Mucosa of rectum (tissue), 2 donors: ENCODE data around the gene LLPH.

Experiments
- H3K27ac ChIP-seq, 2 donors: one replicate each; pipeline ENCODE4 v1.7.0; 2013; ENCODE audit warnings: inconsistent platforms in 2 of 2, low read depth in 2 of 2, low read length in 2 of 2
- H3K27me3 ChIP-seq, 2 donors: one replicate each; pipeline ENCODE4 v1.7.0; 2013; ENCODE audit warnings: low read length in 2 of 2; ENCODE audit not compliant: control insufficient read depth in 2 of 2, insufficient read depth in 2 of 2
- H3K36me3 ChIP-seq, 2 donors: one replicate each; pipeline ENCODE4 v1.7.0; 2013; ENCODE audit warnings: low read length in 2 of 2; ENCODE audit not compliant: control insufficient read depth in 2 of 2, insufficient read depth in 2 of 2
- H3K4me1 ChIP-seq, 2 donors: one replicate each; pipeline ENCODE4 v1.7.0; 2013; ENCODE audit warnings: low read length in 2 of 2, mild to moderate bottlenecking in 1 of 2; ENCODE audit not compliant: control insufficient read depth in 2 of 2, insufficient read depth in 2 of 2
- H3K4me3 ChIP-seq, 2 donors: one replicate each; pipeline ENCODE4 v1.7.0; 2013; ENCODE audit warnings: low read length in 2 of 2
- H3K9ac ChIP-seq, 2 donors: one replicate each; pipeline ENCODE4 v1.7.0; 2013; ENCODE audit warnings: low read length in 2 of 2, low read depth in 1 of 2, mild to moderate bottlenecking in 1 of 2
- H3K9me3 ChIP-seq, 2 donors: one replicate each; pipeline ENCODE4 v1.7.0; 2013; ENCODE audit warnings: low read length in 2 of 2; ENCODE audit not compliant: control insufficient read depth in 2 of 2
- donor health status: healthy.
- donor health status: Normal muscosa, but diverticular disease.

The LLPH gene

GRCh38 chr12:66074561-66074960, 56.0 kb downstream of the LLPH start:
- Histone ChIP-seq H3K27ac (no peak overlapping the region), H3K4me1 (no peaks in the 10 kb centered on the region), H3K4me3 (no peak overlapping the region), H3K27me3 (peaks cover 0 to 4% of the 10 kb centered on the region in 2 donors), H3K9ac (no peak overlapping the region), H3K36me3 (no peaks in the 10 kb centered on the region), H3K9me3 (no peaks in the 10 kb centered on the region)

- Histone ChIP-seq H3K4me1 (no peaks in the 10 kb centered on the region), H3K27me3 (no peaks in the 10 kb centered on the region), H3K9ac (no peak overlapping the region), H3K27ac (no peak overlapping the region), H3K9me3 (no peaks in the 10 kb centered on the region), H3K4me3 (no peak overlapping the region), H3K36me3 (no peaks in the 10 kb centered on the region)
Measured at GRCh38 chr12:66072566-66072965, 58.0 kb downstream of the LLPH start.

- Histone ChIP-seq H3K27me3 (no peaks in the 10 kb centered on the region), H3K27ac (no peak overlapping the region), H3K9ac (no peak overlapping the region), H3K9me3 (no peaks in the 10 kb centered on the region), H3K36me3 (no peaks in the 10 kb centered on the region), H3K4me1 (no peaks in the 10 kb centered on the region), H3K4me3 (no peak overlapping the region)
Measured at GRCh38 chr12:66072135-66072534, 58.4 kb downstream of the LLPH start.

GRCh38 chr12:66071549-66071948, 59.0 kb downstream of the LLPH start:
- no peaks in the 10 kb centered on the region for H3K9me3 ChIP-seq
- H3K9ac ChIP-seq = no peak overlapping the region
- no peak overlapping the region for H3K4me3 ChIP-seq
- H3K27ac ChIP-seq = no peak overlapping the region
- no peaks in the 10 kb centered on the region for H3K27me3 ChIP-seq
- no peaks in the 10 kb centered on the region for H3K4me1 ChIP-seq
- no peaks in the 10 kb centered on the region for H3K36me3 ChIP-seq

- H3K9me3 ChIP-seq = no peaks in the 10 kb centered on the region
- no peak overlapping the region for H3K27ac ChIP-seq
- H3K27me3 ChIP-seq = no peaks in the 10 kb centered on the region
- H3K36me3 ChIP-seq = no peaks in the 10 kb centered on the region
- H3K4me3 ChIP-seq = no peak overlapping the region
- no peak overlapping the region for H3K9ac ChIP-seq
- H3K4me1 ChIP-seq = no peaks in the 10 kb centered on the region
Measured at GRCh38 chr12:66070378-66071120, 60.0 kb downstream of the LLPH start.

- H3K9me3 ChIP-seq = no peaks in the 10 kb centered on the region
- no peaks in the 10 kb centered on the region for H3K4me1 ChIP-seq
- H3K4me3 ChIP-seq = no peak overlapping the region
- H3K9ac ChIP-seq = no peak overlapping the region
- no peaks in the 10 kb centered on the region for H3K36me3 ChIP-seq
- H3K27ac ChIP-seq = no peak overlapping the region
- H3K27me3 ChIP-seq = no peaks in the 10 kb centered on the region
Measured at GRCh38 chr12:66066929-66067523, 63.5 kb downstream of the LLPH start.
